Measurements from ENCODE around the gene GUCY1A2. TPM values are rescaled to one million over a fixed set of nuclear protein-coding genes. Genes with fewer than 3 reads are reported as not detected.

Gene GUCY1A2
- total RNA-seq, 4 donors from 2014 or later: 0.49 to 2.4 (median 1.3) TPM

GRCh38 chr11:106627694-106628093 is 390.6 kb downstream of the GUCY1A2 start:
- TF ChIP-seq, protein P1, sequence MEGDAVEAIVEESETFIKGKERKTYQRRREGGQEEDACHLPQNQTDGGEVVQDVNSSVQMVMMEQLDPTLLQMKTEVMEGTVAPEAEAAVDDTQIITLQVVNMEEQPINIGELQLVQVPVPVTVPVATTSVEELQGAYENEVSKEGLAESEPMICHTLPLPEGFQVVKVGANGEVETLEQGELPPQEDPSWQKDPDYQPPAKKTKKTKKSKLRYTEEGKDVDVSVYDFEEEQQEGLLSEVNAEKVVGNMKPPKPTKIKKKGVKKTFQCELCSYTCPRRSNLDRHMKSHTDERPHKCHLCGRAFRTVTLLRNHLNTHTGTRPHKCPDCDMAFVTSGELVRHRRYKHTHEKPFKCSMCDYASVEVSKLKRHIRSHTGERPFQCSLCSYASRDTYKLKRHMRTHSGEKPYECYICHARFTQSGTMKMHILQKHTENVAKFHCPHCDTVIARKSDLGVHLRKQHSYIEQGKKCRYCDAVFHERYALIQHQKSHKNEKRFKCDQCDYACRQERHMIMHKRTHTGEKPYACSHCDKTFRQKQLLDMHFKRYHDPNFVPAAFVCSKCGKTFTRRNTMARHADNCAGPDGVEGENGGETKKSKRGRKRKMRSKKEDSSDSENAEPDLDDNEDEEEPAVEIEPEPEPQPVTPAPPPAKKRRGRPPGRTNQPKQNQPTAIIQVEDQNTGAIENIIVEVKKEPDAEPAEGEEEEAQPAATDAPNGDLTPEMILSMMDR (IDR thresholded peaks at IDR 0.05): no peak

DNA sequence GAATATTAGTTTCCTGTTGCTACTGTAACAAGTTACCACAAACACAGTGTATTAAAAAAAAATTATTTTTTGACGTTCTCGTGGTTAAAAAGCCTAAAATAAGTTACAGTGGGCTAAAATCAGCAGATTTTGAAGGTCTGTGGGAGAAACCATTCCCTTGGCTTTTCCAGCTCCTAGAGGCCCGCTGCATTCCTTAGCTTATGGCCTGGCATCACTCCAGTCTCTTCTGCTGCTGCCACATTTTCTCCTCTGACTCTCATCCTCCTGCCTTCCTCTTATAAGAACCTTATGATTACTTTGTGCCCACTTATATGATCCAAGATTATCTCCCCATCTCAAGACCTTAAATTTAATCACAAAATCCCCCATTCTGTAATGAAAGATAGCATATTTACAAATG is 392.7 kb downstream of the GUCY1A2 start:
- intact Hi-C loops (cut with DNase I; ENCODE audit: low total_unique reads): no loop called here
- no peak overlapping the region for H3K4me3 ChIP-seq (ENCODE audit: low read depth, poor library complexity, severe bottlenecking)
- 45 to 62% methylated on average over 3 of the region's 3 CpGs for WGBS, 2 donors
- TF ChIP-seq, protein P1 (IDR thresholded peaks at IDR 0.05): no peak
- TF ChIP-seq POLR2A (IDR thresholded peaks at IDR 0.05): no peak
- DNase-seq (ENCODE audit: low spot score in 2 of 2): no peak

More at GRCh38 chr11:106627694-106628093, 390.6 kb downstream of the GUCY1A2 start:
- 88 to 89% methylated on average over 6 of the region's 6 CpGs for WGBS, 2 donors
- no peak overlapping the region for H3K4me3 ChIP-seq (ENCODE audit: low read depth, poor library complexity, severe bottlenecking)
- no peak for DNase-seq (ENCODE audit: low spot score in 2 of 2)
- intact Hi-C loops (cut with DNase I; ENCODE audit: low total_unique reads): no loop called here

- 65 to 67% methylated on average over 3 of the region's 3 CpGs for WGBS, 2 donors
- no peak for DNase-seq (ENCODE audit: low spot score in 2 of 2)
- no peak overlapping the region for H3K4me3 ChIP-seq (ENCODE audit: low read depth, poor library complexity, severe bottlenecking)
- TF ChIP-seq POLR2A (IDR thresholded peaks at IDR 0.05): no peak
- TF ChIP-seq, protein P1 (IDR thresholded peaks at IDR 0.05): no peak
- intact Hi-C loops (cut with DNase I; ENCODE audit: low total_unique reads): no loop called here
These were observed 393.9 kb downstream of the GUCY1A2 start for GRCh38 chr11:106624377-106624776.
